GM10266 (cell line): ENCODE data around the gene TAC4.

ENCODE experiments used
- DNase-seq: peaks from one replicate; pipeline ENCODE4 v3.0.0; 2012; ENCODE audit errors: extremely low spot score
- CTCF ChIP-seq: IDR thresholded peaks from 2 replicates; pipeline ENCODE4 v1.5.1; 2012; ENCODE audit warnings: mild to moderate bottlenecking, low read depth; ENCODE audit not compliant: control insufficient read depth, insufficient read depth; ENCODE audit errors: missing control alignments

TAC4 gene

DNA sequence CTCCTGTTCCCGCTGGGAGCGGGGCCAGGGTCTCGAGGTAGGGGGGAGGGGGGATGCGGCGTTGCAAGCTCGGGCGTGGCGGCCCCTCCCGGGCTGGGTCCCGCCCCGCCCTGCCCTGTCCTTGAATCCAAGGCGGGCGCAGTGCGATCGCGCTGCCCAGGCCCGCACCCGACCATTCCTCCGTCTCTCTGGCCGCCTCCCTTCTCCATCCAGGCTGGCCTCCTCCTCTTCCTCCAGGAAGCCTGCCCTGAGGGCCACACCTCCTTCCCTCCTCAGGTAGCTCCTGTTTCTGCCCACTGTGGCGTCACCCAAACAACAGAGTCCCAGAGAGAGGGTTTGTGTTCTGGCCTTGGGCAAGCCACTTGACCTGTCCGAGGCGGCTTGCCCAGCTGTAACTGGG lies 43.0 kb upstream of the TAC4 start:
- no peak for TF ChIP-seq CTCF

GRCh38 chr17:49890077-49890821 lies 42.4 kb upstream of the TAC4 start:
- no peak for DNase-seq

More for the DNA sequence above, 43.0 kb upstream of the TAC4 start:
- DNase-seq, result no peak

DNA sequence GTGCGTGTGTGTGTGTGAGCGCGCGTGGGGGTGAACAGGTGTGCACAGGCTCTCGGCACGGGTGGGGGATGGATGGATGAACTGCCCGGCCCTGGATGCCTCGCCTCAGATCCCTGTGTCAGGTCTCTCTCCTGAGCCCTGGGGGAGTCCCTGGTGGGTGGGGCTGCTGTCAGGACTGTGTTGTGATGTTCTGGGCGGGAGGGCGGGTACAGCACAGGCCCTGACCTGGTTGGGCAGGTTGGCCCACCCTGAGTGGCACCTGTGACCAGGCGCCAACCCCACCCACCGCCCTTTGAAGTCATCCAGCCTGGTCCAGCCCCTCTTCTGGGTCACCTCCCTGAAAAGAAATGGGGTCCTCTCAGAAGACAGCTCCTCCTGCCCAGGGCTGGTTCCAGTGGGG lies 41.6 kb upstream of the TAC4 start:
- no peak for DNase-seq
- no peak for TF ChIP-seq CTCF

More at GRCh38 chr17:49890077-49890821, 42.4 kb upstream of the TAC4 start:
- no peak for TF ChIP-seq CTCF

DNA sequence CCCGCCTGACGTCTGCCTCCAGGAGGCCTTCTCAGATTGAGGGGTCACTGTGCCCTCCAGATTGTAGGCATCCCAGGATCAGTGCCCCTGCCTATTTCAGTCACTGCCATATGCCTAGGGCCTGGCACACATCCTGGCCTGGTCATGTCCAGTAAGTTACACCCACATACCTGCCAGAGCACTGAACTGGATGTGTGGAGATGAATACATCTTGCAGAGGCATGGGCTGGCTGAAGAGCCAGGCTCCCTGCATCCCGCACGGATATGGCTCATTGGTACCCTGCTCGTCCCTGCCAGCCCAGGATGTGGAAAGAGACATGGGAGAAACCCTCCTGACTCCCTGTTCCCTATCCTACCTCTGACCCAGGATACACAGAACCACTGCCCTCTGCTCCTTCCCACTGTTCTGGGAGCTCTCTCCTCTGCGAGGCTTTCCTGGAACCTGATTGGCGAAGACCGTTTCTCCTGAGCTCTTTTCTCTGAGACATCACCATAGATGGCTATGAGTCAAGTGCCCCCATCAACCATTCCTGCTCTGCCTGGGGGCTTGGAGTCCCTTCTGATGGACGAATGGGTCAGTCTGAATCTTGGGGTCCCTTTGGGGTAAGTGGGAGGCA lies 40.0 kb upstream of the TAC4 start:
- TF ChIP-seq CTCF, result no peak
- no peak for DNase-seq

DNA sequence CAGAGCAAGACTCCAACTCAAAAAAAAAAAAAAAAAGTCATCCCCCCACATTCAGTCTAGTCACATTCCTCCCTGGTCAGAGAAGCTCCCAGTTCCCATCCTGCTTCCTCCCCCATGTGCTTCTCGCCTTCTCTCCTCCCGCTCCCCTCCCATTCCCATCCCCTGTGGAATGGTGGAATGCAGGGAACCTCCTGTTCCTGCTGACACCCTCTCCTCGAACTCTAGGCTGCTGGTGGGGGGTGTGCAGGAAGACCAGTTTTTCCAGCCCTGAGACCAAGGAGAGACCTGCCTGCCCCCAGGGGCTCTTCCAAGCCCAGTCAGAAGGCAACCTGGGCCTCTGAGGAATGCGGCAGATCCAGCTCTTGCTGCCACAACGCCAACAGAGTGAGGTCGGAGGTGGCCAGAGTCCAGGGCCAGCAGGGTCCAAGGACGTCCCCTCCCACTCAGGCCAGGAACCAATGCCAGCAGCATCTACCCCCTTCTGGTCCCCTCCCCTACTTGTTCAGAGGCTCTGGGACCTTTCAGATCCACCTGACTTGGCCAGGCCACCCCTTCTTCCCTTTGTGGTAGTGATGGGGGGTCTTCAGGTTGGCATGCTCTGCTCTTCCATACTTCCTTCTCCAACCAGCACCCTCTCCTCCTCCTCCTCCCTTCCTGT lies 39.3 kb upstream of the TAC4 start:
- DNase-seq, result no peak
- TF ChIP-seq CTCF, result no peak

DNA sequence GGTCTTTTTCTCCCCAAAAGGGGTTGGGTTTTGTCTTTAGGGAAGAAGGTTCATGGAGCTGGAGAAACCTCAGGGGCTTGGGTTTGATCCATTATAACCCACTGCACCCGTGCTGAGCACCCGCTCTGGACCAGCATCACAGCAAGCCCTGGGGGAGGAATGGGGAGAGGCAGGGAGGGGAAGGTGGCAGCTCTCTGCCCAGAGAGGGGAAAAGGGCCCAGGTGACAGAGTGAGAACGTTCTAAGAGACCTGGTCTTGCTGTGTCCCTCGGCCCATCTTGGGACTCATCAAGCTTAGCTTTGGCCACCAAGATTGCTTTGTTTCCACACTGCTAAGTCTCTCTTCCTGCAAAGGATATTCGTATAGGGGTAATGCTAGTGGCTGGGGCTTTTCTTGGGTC lies 38.2 kb upstream of the TAC4 start:
- DNase-seq, result no peak
- no peak for TF ChIP-seq CTCF

DNA sequence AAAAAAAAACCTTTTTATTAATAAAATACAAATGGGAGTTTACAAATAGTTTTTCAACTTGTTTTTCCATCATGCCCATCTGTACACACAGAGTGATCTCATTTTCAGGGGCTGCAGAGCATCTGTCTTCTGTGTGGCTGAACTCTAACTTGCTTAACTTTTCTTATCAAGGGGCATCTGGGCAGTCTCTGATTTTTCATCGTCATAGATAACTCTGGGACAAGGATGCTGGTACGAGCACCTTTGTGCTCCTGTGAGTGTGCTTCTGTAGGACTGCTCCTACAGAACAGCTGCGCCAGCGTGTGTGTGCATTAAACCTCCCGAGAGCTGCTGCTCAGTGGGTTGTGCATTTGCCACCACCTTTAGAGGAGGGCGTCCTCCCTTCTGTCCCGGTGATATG lies 34.6 kb upstream of the TAC4 start:
- no peak for TF ChIP-seq CTCF

More for the DNA sequence above, 34.6 kb upstream of the TAC4 start:
- DNase-seq, result no peak
